ENCODE measurements around the gene ENPP3. TPM values are rescaled to one million over a fixed set of nuclear protein-coding genes. Genes with fewer than 3 reads are reported as not detected.

The ENPP3 gene
- total and polyA plus RNA-seq, 3 donors from 2014 or later: 1.6 to 3.3 (median 2.8) TPM

DNA sequence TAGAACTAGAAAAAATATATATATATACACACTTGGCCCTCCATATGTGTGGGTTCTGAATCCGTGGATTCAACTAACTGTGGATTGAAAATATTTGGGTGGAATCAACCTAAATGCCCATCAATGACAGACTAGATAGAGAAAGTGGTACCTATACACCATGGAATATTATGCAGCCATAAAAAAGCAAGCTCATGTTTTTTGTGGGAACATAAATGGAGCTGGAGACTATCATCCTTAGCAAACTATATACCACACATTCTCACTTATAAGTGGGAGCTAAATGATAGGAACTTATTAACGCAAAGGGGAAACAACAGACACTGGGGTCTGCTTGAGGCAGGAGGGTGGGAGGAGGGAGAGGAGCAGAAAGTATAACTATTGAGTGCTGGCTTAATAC lies 36.1 kb downstream of the ENPP3 start:
- TF ChIP-seq CTCF (IDR thresholded peaks at IDR 0.05) (no peak), POLR2A (IDR thresholded peaks at IDR 0.05) (no peak)
- 94 to 96% methylated on average over 2 of the region's 2 CpGs for WGBS, 2 donors
- intact Hi-C loops (cut with DNase I; ENCODE audit: low total_unique reads): no loop called here
- no peaks in the 10 kb centered on the region for H3K36me3 ChIP-seq (ENCODE audit: low read depth, missing control alignments)
- no peak overlapping the region for H3K27ac ChIP-seq
- H3K4me1 ChIP-seq: no peaks in the 10 kb centered on the region
- no peak overlapping the region for H3K4me3 ChIP-seq
- DNase-seq: no peak
- H3K27me3 ChIP-seq: no peaks in the 10 kb centered on the region
- no peaks in the 10 kb centered on the region for H3K9me3 ChIP-seq

DNA sequence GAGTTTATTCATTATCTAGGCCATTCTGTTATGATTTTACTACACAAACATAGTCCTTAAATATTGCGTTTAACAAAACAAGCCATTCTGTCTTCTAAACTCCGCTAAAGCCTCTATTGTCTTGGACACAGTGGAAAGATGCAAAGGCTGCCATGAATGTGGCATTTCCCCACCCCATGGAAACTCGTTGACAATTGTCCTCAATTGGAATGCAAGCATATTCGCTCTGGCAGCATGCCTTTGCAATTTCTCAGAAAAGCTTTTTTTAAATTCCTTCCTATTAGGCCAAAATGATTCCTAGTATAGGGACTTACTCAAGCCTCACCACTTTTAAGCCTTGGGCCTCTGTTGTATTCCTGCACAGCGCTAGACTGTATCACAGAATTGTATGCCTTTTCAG lies 41.3 kb downstream of the ENPP3 start:
- 84 to 85% methylated on average over 5 of the region's 5 CpGs for WGBS, 2 donors
- Histone ChIP-seq H3K36me3 (ENCODE audit: low read depth, missing control alignments) (no peaks in the 10 kb centered on the region), H3K4me1 (no peaks in the 10 kb centered on the region), H3K9me3 (no peaks in the 10 kb centered on the region), H3K27me3 (no peaks in the 10 kb centered on the region), H3K4me3 (no peak overlapping the region), H3K27ac (no peak overlapping the region)
- no peak for DNase-seq
- intact Hi-C loops (cut with DNase I; ENCODE audit: low total_unique reads): no loop called here
- TF ChIP-seq POLR2A (IDR thresholded peaks at IDR 0.05) (no peak), CTCF (IDR thresholded peaks at IDR 0.05) (no peak)

DNA sequence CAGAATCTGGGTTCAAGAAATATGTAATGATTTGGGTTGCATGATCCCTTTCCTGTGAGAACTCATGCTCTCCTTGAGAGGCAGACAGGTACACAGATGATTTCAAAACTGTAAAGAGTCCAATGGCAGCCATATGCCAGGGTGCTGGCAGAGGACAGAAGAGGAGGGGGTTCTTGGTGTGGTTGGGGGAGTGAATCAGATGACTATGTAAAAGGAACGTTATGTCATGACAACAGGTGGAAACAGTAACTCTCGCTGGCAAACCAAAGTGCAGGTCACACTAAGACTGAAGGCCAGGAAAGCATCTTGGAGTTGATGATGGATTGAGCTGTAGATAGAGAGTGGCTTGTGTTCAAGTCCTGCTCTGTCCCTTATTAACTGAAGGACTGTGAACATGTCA lies 43.8 kb downstream of the ENPP3 start:
- no peak overlapping the region for H3K27ac ChIP-seq
- DNase-seq: no peak
- no peaks in the 10 kb centered on the region for H3K36me3 ChIP-seq (ENCODE audit: low read depth, missing control alignments)
- H3K27me3 ChIP-seq: no peaks in the 10 kb centered on the region
- WGBS, 2 donors: 84 to 85% methylated on average over 2 of the region's 2 CpGs
- TF ChIP-seq CTCF (IDR thresholded peaks at IDR 0.05) (no peak), POLR2A (IDR thresholded peaks at IDR 0.05) (no peak)
- H3K4me3 ChIP-seq: no peak overlapping the region
- intact Hi-C loops (cut with DNase I; ENCODE audit: low total_unique reads): no loop called here
- H3K9me3 ChIP-seq: no peaks in the 10 kb centered on the region
- no peaks in the 10 kb centered on the region for H3K4me1 ChIP-seq

DNA sequence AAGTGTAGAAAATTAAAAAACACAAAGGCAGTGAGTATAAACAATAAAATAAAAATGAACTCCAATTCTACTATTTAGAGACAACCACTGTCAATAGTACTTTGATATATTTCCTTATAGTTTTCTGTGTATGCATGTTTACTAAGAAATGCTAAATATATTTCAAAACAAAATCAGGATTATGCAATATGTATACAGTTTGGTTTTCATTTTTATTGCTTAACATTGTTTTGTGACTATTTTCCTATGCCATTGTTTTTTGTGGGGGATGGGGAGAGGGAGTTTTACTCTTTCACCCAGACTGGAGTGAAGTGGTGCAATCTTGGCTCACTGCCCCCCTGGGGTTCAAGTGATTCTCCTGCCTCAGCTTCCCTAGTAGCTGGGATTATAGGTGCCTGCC lies 44.5 kb downstream of the ENPP3 start:
- intact Hi-C loops (cut with DNase I; ENCODE audit: low total_unique reads): no loop called here
- H3K9me3 ChIP-seq: no peaks in the 10 kb centered on the region
- no peak overlapping the region for H3K4me3 ChIP-seq
- no peak overlapping the region for H3K27ac ChIP-seq
- H3K36me3 ChIP-seq (ENCODE audit: low read depth, missing control alignments): no peaks in the 10 kb centered on the region
- no peaks in the 10 kb centered on the region for H3K4me1 ChIP-seq
- H3K27me3 ChIP-seq: no peaks in the 10 kb centered on the region
- TF ChIP-seq CTCF (IDR thresholded peaks at IDR 0.05): no peak
- no peak for TF ChIP-seq POLR2A (IDR thresholded peaks at IDR 0.05)
- no peak for DNase-seq

DNA sequence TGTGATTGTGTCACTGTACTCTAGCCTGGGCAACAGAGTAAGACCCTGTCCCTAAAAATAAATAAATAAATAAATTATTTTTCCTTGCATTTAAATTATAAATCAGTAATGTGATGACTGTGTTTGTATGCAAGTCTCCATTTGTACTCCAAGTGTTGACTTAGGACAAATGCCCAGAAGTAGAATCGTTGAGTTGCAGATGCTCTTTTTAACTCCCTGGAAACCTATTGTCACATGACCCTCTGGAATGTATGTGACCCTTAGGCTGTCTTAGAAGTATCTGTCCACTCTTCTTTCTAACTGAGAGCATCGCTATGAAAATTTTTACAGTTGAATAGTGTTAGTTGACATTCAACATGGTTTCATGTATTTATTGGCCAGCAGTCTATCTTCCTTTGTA lies 45.3 kb downstream of the ENPP3 start:
- Histone ChIP-seq H3K36me3 (ENCODE audit: low read depth, missing control alignments) (no peaks in the 10 kb centered on the region), H3K27me3 (no peaks in the 10 kb centered on the region), H3K9me3 (no peaks in the 10 kb centered on the region), H3K4me1 (no peaks in the 10 kb centered on the region), H3K4me3 (no peak overlapping the region), H3K27ac (no peak overlapping the region)
- WGBS, 2 donors: 54 to 76% methylated on average over 2 of the region's 2 CpGs
- no peak for DNase-seq
- no peak for TF ChIP-seq CTCF (IDR thresholded peaks at IDR 0.05)
- no peak for TF ChIP-seq POLR2A (IDR thresholded peaks at IDR 0.05)
- intact Hi-C loops (cut with DNase I; ENCODE audit: low total_unique reads): no loop called here

Measured in testis (tissue), 3 donors.